Cardiac fibroblast (primary cell): ENCODE results near the gene ACOXL.

ENCODE experiments used
- DNase-seq, 2 donors: peaks; one replicate each; pipeline versions ENCODE4 v3.0.0 to v3.0.0-alpha.2; 2010; ENCODE audit warnings: low read depth in 2 of 2
- H3K4me3 ChIP-seq, 2 donors: replicated peaks in 1 of 2; 1 replicate in 1 of 2; 2 replicates in 1 of 2; pipeline ENCODE4 v1.5.1; 2011; ENCODE audit warnings: low read depth in 2 of 2, low read length in 2 of 2, mild to moderate bottlenecking in 2 of 2, moderate library complexity in 1 of 2
- CTCF ChIP-seq: IDR thresholded peaks from one replicate; pipeline ENCODE4 v1.5.1; 2011; ENCODE audit warnings: low read depth, mild to moderate bottlenecking, low read length, inconsistent platforms

ACOXL gene

GRCh38 chr2:111121028-111121827, 388.9 kb downstream of the ACOXL start:
- DNase-seq: peak; percentile 24 to 34
- peak overlapping the region; percentile 68 to 96 for H3K4me3 ChIP-seq
- TF ChIP-seq CTCF: no peak

- H3K4me3 ChIP-seq: peak overlapping the region; percentile 68 to 96
- no peak for TF ChIP-seq CTCF
Observed at GRCh38 chr2:111121828-111122630, 389.7 kb downstream of the ACOXL start.

GRCh38 chr2:111122631-111123421, 390.5 kb downstream of the ACOXL start:
- TF ChIP-seq CTCF: no peak
- DNase-seq: peak; percentile 89 to 93
- H3K4me3 ChIP-seq: peak overlapping the region; percentile 68 to 89

More at GRCh38 chr2:111121828-111122630, 389.7 kb downstream of the ACOXL start:
- DNase-seq: peak; percentile 83 to 93

- DNase-seq: no peak
- no peak for TF ChIP-seq CTCF
- H3K4me3 ChIP-seq: no peak overlapping the region
Observed at GRCh38 chr2:111123751-111124150, 391.4 kb downstream of the ACOXL start.

GRCh38 chr2:111126581-111126980, 394.2 kb downstream of the ACOXL start:
- no peak for DNase-seq
- no peak for TF ChIP-seq CTCF
- H3K4me3 ChIP-seq: no peak overlapping the region

GRCh38 chr2:111127351-111127750, 395.0 kb downstream of the ACOXL start:
- DNase-seq: no peak
- H3K4me3 ChIP-seq: no peak overlapping the region
- TF ChIP-seq CTCF: no peak
